LoVo (cell line): ENCODE data around the gene TESK2.
"Not testable (repeated sequence)": the region's sequence is repeated elsewhere in the genome, so short reads cannot be mapped to it uniquely, and the experiment has no call there.

Experiments used
- DNase-seq: peaks from one replicate; pipeline ENCODE4 v3.0.0-alpha.2; 2016; ENCODE audit warnings: low spot score

The TESK2 gene

GRCh38 chr1:45411510-45411899 lies 79.5 kb downstream of the TESK2 start:
- peak; percentile 59 for DNase-seq

GRCh38 chr1:45410850-45411509 lies 80.0 kb downstream of the TESK2 start:
- peak; percentile 72 for DNase-seq

DNA sequence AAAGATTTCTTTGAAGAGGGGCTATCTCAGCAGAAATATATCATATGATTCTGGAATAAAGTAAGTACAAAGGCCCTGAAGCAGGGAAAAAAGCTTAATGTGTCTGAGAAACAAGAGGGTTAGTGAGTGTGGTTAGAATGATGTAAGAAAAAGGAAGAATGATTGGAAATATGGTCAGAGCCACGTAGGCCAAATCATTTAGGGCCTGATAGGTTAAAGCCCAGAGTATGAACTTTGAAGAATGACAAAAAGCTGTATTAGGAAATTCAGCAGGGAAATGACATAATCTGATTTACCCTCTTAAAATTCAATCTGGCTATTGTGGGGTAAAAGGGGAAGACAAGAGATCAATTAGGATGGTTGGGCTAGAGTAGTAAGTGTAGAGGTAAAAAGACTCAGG lies 81.7 kb downstream of the TESK2 start:
- DNase-seq: no peak

DNA sequence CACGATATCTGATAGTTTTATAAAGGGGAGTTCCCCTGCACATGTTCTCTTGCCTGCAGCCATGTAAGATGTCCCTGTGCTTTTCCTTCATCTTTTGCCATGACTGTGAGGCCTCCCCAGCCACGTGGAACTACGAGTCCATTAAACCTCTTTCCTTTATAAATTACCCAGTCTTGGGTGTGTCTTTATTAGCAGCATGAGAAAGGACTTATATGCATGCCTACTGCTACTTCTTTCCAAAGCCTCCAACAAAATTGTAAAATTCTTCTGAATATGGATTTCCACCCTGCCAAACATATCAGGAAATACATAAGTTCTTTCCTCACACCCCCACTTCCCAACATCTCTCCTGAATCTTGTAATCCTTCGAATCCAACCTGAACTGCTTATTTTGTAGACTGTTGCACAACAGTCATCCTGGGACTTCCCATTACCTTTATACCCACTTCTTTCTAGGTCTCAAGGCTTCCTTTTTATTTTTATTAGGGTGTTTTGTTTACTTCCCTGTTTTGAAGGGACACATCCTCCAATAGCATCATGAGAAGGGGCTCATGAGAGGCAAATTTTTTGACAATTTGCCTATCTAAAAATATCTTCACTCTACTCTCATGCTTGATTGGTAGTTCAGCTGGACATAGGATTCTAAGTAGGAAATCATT lies 83.2 kb downstream of the TESK2 start:
- no peak for DNase-seq

DNA sequence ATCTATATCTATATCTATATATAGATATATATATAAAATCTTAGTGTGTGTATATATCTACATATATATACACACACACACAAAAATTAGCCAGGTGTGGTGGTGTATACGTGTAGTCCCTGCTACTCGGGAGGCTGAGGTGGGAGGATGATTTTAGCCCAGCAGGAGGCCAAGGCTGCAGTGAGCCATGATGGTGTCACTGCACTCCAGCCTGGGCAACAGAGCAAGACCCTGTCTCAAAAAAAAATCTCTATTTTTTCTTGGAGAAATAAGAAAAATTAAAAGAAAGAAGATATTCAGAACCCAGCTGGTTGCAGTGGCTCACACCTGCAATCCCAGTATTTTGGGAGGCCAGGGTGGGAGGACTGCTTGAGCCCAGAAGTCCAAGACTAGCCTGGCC lies 85.3 kb downstream of the TESK2 start:
- no peak for DNase-seq

GRCh38 chr1:45403718-45404117 lies 87.2 kb downstream of the TESK2 start:
- DNase-seq: no peak

DNA sequence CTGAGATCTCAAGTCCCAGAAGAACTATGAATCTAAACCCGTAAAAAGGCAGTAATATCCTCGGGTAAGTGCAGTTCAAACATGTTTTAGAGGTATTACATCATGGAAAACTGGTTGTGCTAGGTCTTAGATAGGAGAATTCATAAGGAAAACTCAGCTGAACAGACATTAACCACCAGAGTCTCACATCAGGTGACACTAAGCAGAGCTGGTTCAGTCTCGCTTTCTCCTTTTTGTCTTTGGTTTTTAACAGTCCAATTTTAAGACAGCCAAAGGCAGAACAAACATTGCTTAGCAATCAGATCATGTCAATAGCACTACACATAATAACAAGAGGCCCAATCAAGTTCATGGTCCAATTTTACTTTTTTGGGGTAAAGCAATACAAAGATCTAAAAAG lies 87.7 kb downstream of the TESK2 start:
- no peak for DNase-seq

DNA sequence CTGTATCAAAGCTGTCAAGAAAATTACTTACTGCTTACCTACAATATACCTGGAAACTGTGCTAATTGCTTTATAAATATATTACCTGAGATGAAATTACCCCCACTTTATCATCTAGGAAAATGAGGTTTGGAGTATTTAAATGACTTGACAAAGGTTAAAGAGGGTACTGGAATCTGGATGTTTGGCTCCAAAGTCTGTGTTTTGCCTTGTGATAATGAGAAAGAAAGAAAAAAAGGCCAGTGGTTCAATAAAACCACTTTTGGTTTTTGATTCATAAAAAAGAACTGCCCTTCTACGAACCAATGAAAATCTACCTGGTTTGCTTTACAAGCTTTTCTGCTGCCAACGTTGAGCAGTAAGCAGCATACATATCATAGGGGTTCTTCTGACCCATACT lies 89.4 kb downstream of the TESK2 start:
- DNase-seq: no peak

DNA sequence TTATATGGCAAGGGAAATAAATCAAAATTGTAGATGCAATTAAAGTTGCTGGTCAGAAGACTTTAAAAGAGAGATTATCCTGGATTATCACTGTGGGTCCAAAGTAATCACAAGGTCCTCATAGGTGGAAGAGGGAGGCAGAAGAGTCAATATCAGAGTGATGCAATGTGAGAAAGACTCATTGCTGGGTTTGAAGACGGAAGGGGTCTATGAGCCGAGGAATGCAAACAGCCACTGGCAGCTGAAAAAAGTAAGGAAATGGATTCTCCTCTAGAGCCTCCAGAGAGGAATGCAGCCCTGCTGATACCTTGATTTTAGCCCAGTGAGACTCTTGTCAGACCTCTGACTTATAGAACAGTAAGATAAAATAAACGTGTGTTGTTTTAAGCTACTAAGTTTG lies 90.9 kb downstream of the TESK2 start:
- DNase-seq: no peak

DNA sequence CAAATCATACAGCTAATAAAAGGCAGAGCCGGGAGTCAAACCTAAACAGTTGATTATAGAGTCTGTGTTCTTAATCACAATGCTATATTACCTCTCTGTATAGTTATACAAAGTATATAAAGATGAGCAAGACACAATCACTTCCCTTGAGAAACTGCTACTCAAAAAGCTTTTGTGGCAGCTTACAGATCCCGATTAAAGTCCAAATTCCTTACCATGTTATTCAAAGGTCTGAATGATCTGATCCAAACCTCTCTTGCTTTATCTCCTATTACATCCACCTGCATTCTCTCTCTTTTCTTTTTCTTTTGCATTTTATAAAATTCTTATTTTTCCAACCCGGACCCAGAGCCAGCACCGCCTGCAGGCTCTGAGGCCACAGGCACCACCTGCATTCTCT lies 93.7 kb downstream of the TESK2 start:
- no peak for DNase-seq

- DNase-seq: no peak
Measured at GRCh38 chr1:45395582-45395981, 95.4 kb downstream of the TESK2 start.

DNA sequence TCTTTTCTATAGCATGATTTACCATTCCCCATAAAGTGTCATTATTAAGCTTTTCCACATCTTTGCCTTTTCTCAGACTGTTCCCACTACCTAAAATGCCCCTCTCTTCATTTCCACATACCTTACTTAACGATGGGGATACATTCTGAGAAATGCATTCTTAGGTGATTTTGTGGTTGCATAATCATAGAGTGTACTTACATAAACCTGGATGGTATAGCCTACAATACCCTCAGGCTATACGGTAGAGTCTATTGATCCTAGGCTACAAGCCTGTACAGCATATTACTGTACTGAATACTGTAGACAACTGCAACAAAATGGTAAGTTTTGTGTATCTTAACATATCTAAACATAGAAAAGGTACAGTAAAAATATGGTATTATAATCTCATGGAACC lies 95.9 kb downstream of the TESK2 start:
- DNase-seq: no peak

DNA sequence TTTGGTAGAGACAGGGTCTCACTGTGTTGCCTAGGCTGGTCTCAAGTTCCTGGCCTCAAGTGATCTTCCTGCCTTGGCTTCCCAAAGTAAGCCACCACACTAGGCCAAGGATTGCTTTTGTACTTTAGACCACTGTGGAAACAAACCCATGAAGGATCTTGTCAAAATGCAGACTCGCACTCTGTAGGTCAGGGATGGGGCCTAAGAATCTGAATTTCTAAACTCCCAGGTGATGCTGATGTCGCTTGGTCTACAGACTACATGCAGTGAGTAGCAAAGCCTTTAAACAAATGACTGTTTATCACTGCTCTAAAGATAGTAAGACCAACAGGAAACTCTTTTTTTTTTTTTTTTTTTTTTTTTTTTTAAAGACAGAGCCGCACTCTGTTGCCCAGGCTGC lies 96.6 kb downstream of the TESK2 start:
- no peak for DNase-seq

DNA sequence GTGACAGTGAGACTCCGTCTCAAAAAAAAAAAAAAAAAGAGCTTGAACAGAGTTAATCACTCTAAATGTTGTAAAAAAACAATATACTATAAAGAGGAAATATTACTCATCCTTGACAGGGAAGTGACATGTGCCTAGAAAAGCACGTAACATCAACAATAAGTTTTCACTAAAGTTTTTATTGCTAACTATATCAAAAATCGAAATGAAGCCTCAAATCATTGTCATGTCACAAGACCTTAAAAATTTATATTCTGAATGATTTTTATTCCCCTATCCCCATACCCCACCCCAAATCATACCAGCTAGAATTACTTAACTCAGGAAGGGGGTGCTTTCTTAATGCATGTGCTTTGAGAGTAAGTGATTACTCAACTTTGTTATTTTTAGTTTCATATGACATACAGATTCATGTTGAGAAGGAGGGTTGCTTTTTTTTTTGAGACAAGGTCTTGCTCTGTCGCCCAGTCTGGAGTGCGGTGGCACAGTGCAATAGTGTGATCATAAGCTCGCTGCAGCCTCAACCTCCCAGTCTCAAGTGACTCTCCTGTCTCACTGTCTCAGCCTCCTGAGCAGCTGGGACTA lies 97.2 kb downstream of the TESK2 start:
- no peak for DNase-seq

GRCh38 chr1:45386219-45386618 lies 104.7 kb downstream of the TESK2 start:
- DNase-seq: no peak

GRCh38 chr1:45385302-45385701 lies 105.7 kb downstream of the TESK2 start:
- no peak for DNase-seq

DNA sequence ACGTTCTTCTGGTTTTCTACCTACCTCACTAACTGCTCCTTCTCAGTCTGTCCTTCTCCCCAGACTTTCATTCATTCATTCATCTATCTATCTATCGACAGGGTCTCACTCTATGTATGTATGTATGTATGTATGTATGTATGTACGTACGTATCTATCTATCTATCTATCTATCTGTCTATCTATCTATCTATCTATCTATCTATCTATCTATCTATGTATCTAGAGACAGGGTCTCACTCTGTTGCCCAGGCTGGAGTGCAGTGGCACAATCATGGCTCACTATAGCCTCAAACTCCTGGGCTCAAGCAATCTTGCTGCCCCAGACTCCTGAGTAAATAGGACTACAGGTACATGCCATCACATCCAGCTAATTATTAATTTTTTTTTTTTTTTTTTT lies 106.8 kb downstream of the TESK2 start:
- DNase-seq: not testable (repeated sequence)

- DNase-seq: no peak
Measured at GRCh38 chr1:45383191-45383590, 107.8 kb downstream of the TESK2 start.

DNA sequence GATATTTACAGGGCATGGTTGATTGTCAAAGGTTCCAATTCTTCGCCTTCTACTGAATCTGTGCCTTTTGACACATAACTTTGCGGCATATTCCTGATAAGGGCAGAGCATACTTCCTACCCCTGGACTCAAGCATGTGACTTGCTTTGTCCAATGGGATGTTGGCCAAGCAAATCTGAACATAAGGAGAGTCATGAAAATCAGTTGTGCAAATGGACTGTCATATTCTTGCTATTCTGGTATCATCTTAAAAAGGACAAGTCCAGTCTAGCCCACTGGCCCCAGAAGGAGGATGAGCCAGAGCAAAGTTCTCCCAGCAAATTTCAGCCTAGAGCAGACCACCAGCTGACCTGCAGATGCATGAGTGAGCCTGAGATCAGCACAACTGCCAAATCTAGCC lies 109.7 kb downstream of the TESK2 start:
- DNase-seq: no peak

DNA sequence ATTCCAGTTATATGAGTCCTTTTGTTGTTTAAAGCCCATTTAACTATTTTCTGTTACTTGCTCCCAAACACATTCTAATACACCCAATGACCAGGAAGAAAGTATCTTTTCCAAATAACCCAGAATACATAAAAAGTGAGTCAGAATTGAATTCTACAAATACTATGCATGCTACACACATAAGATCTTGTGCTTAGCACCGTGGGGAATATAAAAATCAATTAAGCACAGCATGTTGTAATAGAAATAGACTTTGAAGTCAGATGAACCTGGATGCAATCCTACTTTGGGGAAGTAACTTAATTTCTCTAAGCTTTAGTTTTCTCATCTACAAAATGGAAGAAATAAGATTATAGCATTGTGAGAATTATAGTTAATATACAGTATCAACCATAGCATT lies 110.2 kb downstream of the TESK2 start:
- DNase-seq: no peak

DNA sequence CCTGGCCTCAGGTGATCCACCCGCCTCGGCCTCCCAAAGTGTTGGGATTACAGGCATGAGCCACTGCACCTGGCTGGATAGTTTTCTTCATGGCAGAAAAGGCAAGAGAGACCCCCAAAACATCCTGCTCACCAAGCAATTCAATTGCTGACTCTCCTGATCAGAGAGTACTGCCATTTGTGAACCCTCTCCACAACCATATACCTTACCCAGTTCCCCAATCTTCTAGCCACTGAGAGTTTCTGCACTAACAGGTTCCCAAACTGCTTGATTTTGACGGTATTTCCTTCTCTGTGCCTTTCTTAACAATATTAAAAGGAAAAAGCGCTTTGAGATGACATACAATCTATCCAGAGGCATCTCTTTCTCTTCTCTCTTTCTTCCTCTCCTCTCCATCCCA lies 110.8 kb downstream of the TESK2 start:
- no peak for DNase-seq

- DNase-seq: no peak
Measured at GRCh38 chr1:45379524-45379923, 111.4 kb downstream of the TESK2 start.

DNA sequence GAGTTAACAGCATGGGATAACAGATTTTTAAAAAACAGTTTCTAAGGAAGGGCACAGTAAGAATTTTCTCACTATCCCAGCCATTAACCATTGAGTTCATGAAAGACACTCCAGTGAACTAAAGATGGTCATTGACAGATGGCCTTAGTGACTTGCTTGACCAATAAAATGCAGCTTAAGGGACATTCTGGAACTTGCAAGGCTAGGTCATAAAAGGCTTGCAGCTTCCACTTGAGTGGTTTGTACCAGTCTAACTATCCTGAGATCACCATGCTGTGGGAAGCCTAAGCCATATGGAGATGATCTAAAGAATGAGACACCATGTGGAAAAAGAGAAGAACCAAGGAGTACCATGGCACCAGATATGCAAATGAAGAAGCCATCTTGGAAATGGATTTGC lies 112.8 kb downstream of the TESK2 start:
- no peak for DNase-seq
